H9 (cell line): ENCODE results near the gene OR10J1. TPM values are rescaled to one million over a fixed set of nuclear protein-coding genes. Genes with fewer than 3 reads are reported as not detected.

Experiments used
- DNase-seq: peaks from one replicate; pipeline ENCODE4 v3.0.0-alpha.2; 2017
- H2AFZ ChIP-seq: one replicate; pipeline ENCODE4 v1.6.1; 2013; ENCODE audit warnings: mild to moderate bottlenecking, low read length, control low read depth, moderate library complexity
- H2AK5ac ChIP-seq: 2 replicates; pipeline ENCODE4 v1.6.1; 2013; ENCODE audit warnings: low read length, control low read depth, mixed read lengths; ENCODE audit not compliant: insufficient read length
- H2BK120ac ChIP-seq: one replicate; pipeline ENCODE4 v1.6.1; 2013; ENCODE audit warnings: low read depth, mild to moderate bottlenecking, low read length, control low read depth, inconsistent platforms; ENCODE audit not compliant: poor library complexity, severe bottlenecking
- H2BK12ac ChIP-seq: 2 replicates; pipeline ENCODE4 v1.6.1; 2013; ENCODE audit warnings: low read length, control low read depth, mixed read lengths, low read depth; ENCODE audit not compliant: insufficient read length
- H2BK15ac ChIP-seq: 2 replicates; pipeline ENCODE4 v1.6.1; 2013; ENCODE audit warnings: low read depth, low read length, control low read depth
- H2BK20ac ChIP-seq: one replicate; pipeline ENCODE4 v1.6.1; 2013; ENCODE audit warnings: low read depth, mild to moderate bottlenecking, low read length, control low read depth, inconsistent platforms; ENCODE audit not compliant: poor library complexity, severe bottlenecking
- H2BK5ac ChIP-seq: 2 replicates; pipeline ENCODE4 v1.6.1; 2013; ENCODE audit warnings: low read length, control low read depth, mixed read lengths; ENCODE audit not compliant: insufficient read length
- H3K14ac ChIP-seq: 2 replicates; pipeline ENCODE4 v1.6.1; 2013; ENCODE audit warnings: low read length, control low read depth; ENCODE audit not compliant: insufficient read depth
- H3K18ac ChIP-seq: 2 replicates; pipeline ENCODE4 v1.6.1; 2013; ENCODE audit warnings: low read depth, mild to moderate bottlenecking, mixed read lengths, low read length, control low read depth; ENCODE audit not compliant: insufficient read length
- H3K23ac ChIP-seq: 2 replicates; pipeline ENCODE4 v1.6.1; 2013; ENCODE audit warnings: low read length, control low read depth, mixed read lengths, low read depth; ENCODE audit not compliant: insufficient read length
- H3K23me2 ChIP-seq: 2 replicates; pipeline ENCODE4 v1.6.1; 2013; ENCODE audit warnings: low read depth, mild to moderate bottlenecking, mixed read lengths, low read length, control low read depth; ENCODE audit not compliant: insufficient read length, poor library complexity, severe bottlenecking
- H3K27ac ChIP-seq: 2 replicates; pipeline ENCODE4 v1.5.1; 2013; ENCODE audit warnings: low read length, control low read depth, mixed read lengths, low read depth; ENCODE audit not compliant: insufficient read length
- H3K27me3 ChIP-seq: 2 replicates; pipeline ENCODE4 v1.6.1; 2013; ENCODE audit warnings: low read length, control low read depth, inconsistent platforms; ENCODE audit not compliant: insufficient read depth
- H3K4ac ChIP-seq: 2 replicates; pipeline ENCODE4 v1.6.1; 2013; ENCODE audit warnings: low read depth, mild to moderate bottlenecking, control low read depth, inconsistent platforms, low read length, moderate library complexity
- H3K4me1 ChIP-seq: 2 replicates; pipeline ENCODE4 v1.6.1; 2013; ENCODE audit warnings: low read length, control low read depth, inconsistent platforms; ENCODE audit not compliant: insufficient read depth
- H3K4me2 ChIP-seq: 2 replicates; pipeline ENCODE4 v1.6.1; 2013; ENCODE audit warnings: low read length, control low read depth, mixed read lengths; ENCODE audit not compliant: insufficient read length, insufficient read depth
- H3K56ac ChIP-seq: 2 replicates; pipeline ENCODE4 v1.6.1; 2013; ENCODE audit warnings: low read depth, mild to moderate bottlenecking, mixed read lengths, low read length, control low read depth; ENCODE audit not compliant: insufficient read length
- H3K79me1 ChIP-seq: 2 replicates; pipeline ENCODE4 v1.6.1; 2013; ENCODE audit warnings: low read depth, mild to moderate bottlenecking, moderate library complexity, low read length, control low read depth, inconsistent platforms; ENCODE audit not compliant: insufficient read depth, poor library complexity, severe bottlenecking
- H3K79me2 ChIP-seq: 2 replicates; pipeline ENCODE4 v1.6.1; 2013; ENCODE audit warnings: low read length, control low read depth, inconsistent platforms; ENCODE audit not compliant: insufficient read depth
- H3K9ac ChIP-seq: 2 replicates; pipeline ENCODE4 v1.6.1; 2013; ENCODE audit warnings: low read length, control low read depth, mixed read lengths; ENCODE audit not compliant: insufficient read length; ENCODE audit errors: extremely low read depth
- H3K9me3 ChIP-seq: one replicate; pipeline ENCODE4 v1.6.1; 2013; ENCODE audit warnings: low read depth, low read length, inconsistent platforms; ENCODE audit not compliant: control insufficient read depth
- H3T11ph ChIP-seq: one replicate; pipeline ENCODE4 v1.6.1; 2013; ENCODE audit warnings: mild to moderate bottlenecking, low read length, control low read depth, inconsistent platforms
- H4K20me1 ChIP-seq: one replicate; pipeline ENCODE4 v1.6.1; 2013; ENCODE audit not compliant: control insufficient read depth, insufficient read length, insufficient read depth
- H4K5ac ChIP-seq: 2 replicates; pipeline ENCODE4 v1.6.1; 2013; ENCODE audit warnings: low read depth, mild to moderate bottlenecking, mixed read lengths, low read length, control low read depth; ENCODE audit not compliant: insufficient read length
- H4K8ac ChIP-seq: replicated peaks from 2 replicates; pipeline ENCODE4 v1.6.1; 2013; ENCODE audit warnings: low read length, control low read depth, mixed read lengths, low read depth; ENCODE audit not compliant: insufficient read length
- H4K91ac ChIP-seq: 2 replicates; pipeline ENCODE4 v1.6.1; 2013; ENCODE audit warnings: low read depth, mild to moderate bottlenecking, moderate library complexity, mixed read lengths, low read length, control low read depth; ENCODE audit not compliant: insufficient read length
- H3K27ac Mint-ChIP-seq, 3 experiments: 2 replicates in 2 of 3; 3 replicates in 1 of 3; pipeline ENCODE4 v1.8.0; 2020 to 2021; ENCODE audit warnings: mixed read lengths in 3 of 3, mild to moderate bottlenecking in 1 of 3, moderate library complexity in 1 of 3
- H3K27me3 Mint-ChIP-seq: 2 replicates; pipeline ENCODE4 v1.8.0; 2021; ENCODE audit warnings: low read depth, mild to moderate bottlenecking, moderate library complexity, mixed read lengths
- H3K36me3 Mint-ChIP-seq, 3 experiments: 2 replicates in 2 of 3; 3 replicates in 1 of 3; pipeline ENCODE4 v1.8.0; 2020 to 2021; ENCODE audit warnings: low read depth in 3 of 3, mixed read lengths in 3 of 3; ENCODE audit not compliant: insufficient read depth in 1 of 3
- H3K4me1 Mint-ChIP-seq, 2 experiments: 2 replicates each; pipeline ENCODE4 v1.8.0; 2020; ENCODE audit warnings: mixed read lengths in 2 of 2
- H3K4me3 Mint-ChIP-seq, 2 experiments: 2 replicates in 1 of 2; 3 replicates in 1 of 2; pipeline ENCODE4 v1.8.0; 2020 to 2021; ENCODE audit warnings: mild to moderate bottlenecking in 2 of 2, mixed read lengths in 2 of 2, moderate library complexity in 1 of 2
- H3K9me3 Mint-ChIP-seq, 2 experiments: 2 replicates in 1 of 2; 3 replicates in 1 of 2; pipeline ENCODE4 v1.8.0; 2020; ENCODE audit warnings: mild to moderate bottlenecking in 2 of 2, mixed read lengths in 2 of 2, moderate library complexity in 1 of 2
- CTCF ChIP-seq: fragments of 200-600 bp; sonication (generic); conservative IDR thresholded peaks from 3 replicates; pipeline ENCODE4 v1.8.0; 2021; ENCODE audit warnings: antibody characterized with exemption, mild to moderate bottlenecking
- WGBS: extraction: QIAGEN DNeasy Blood & Tissue Kit; methylation state at CpG from one replicate; pipeline ENCODE4 v1.1.7; 2013; ENCODE audit warnings: missing lambda C conversion rate, low lambda C conversion rate, mixed read lengths; ENCODE audit not compliant: insufficient read length; ENCODE audit errors: extremely low coverage; 5-methylcytosine and 5-hydroxymethylcytosine counted together
- total RNA-seq: library from RNA; stranded (reverse); gene quantifications from 2 replicates; pipeline ENCODE4 v1.2.1, GENCODE V29; 2021

OR10J1 gene
- total RNA-seq, 1 experiment from 2014 or later, result not detected

DNA sequence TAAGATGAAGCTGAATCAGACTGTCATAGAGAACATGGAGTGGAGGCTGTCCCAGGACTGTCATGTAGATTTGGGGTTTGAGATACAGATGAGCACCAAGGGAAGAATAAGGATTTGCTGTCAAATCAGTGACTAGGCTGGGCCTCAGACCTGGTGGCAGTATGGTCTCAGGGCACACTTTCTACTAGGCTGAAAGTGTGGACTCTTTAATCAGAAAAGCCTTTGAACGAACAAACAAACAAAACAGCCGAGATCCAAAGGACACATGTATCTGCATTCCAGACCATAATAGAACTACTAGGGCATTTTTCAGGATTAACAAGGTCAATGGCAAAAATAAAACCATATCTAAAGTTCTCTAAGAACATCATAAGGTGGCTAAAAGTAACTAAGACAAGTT is 2.9 kb downstream of the OR10J1 start:
- Histone ChIP-seq H3K9me3 (no peaks in the 10 kb centered on the region), H4K5ac (no peak overlapping the region), H2BK5ac (no peak overlapping the region), H4K20me1 (no peaks in the 10 kb centered on the region), H4K8ac (no peak overlapping the region), H3K27ac (no peak overlapping the region), H3K18ac (no peak overlapping the region), H4K91ac (no peak overlapping the region), H2BK20ac (no peak overlapping the region), H3K79me2 (no peaks in the 10 kb centered on the region), H2BK120ac (no peak overlapping the region), H3K27me3 (no peaks in the 10 kb centered on the region), H3K56ac (no peak overlapping the region), H2AK5ac (no peak overlapping the region), H2AFZ (no peak overlapping the region), H3K14ac (no peak overlapping the region), H3K23ac (no peak overlapping the region), H3K79me1 (no peaks in the 10 kb centered on the region), H3T11ph (no peak overlapping the region), H3K4ac (no peak overlapping the region), H3K4me2 (no peak overlapping the region), H3K23me2 (no peaks in the 10 kb centered on the region), H3K9ac (no peak overlapping the region), H2BK15ac (no peak overlapping the region), H3K4me1 (no peaks in the 10 kb centered on the region), H2BK12ac (no peak overlapping the region)
- WGBS, result no CpG with 5 or more reads among the region's 2 CpGs
- Mint-ChIP-seq H3K4me3 (no peak overlapping the region), H3K4me1 (no peaks in the 10 kb centered on the region), H3K27ac (0 out of 7 replicates have a peak overlapping the region, but pooled peaks of 1 of the 3 experiments have one; percentile 56), H3K9me3 (peaks cover 8 to 64% of the 10 kb centered on the region in 2 experiments), H3K27me3 (no peaks in the 10 kb centered on the region; the same call in 1 of the 2 replicates), H3K36me3 (peaks cover 0 to 30% (median 0%) of the 10 kb centered on the region in 3 experiments; a peak in 3 of 7 replicates)
- no peak for DNase-seq
- TF ChIP-seq CTCF, result no peak
